HEK293T (cell line): ENCODE results near the gene HECA.

Experiments
- BHLHE40 ChIP-seq: fragments of 450-650 bp; IDR thresholded peaks from 2 replicates; pipeline ENCODE4 v1.6.1; 2016; ENCODE audit warnings: mild to moderate bottlenecking, moderate library complexity, borderline replicate concordance
- CTBP1 ChIP-seq: fragments of 450-650 bp; IDR thresholded peaks from 2 replicates; pipeline ENCODE4 v1.6.1; 2016; ENCODE audit warnings: borderline replicate concordance
- ELF4 ChIP-seq: fragments of 450-650 bp; IDR thresholded peaks from 2 replicates; pipeline ENCODE4 v1.6.1; 2017; ENCODE audit warnings: antibody characterized with exemption
- FOXK2 ChIP-seq: fragments of 450-650 bp; IDR thresholded peaks from 2 replicates; pipeline ENCODE4 v1.6.1; 2016; ENCODE audit warnings: mild to moderate bottlenecking
- FOXM1 ChIP-seq: fragments of 450-650 bp; IDR thresholded peaks from 2 replicates; pipeline ENCODE4 v1.6.1; 2017; ENCODE audit warnings: mild to moderate bottlenecking, borderline replicate concordance
- HDGF ChIP-seq: fragments of 450-650 bp; IDR thresholded peaks from 2 replicates; pipeline ENCODE4 v1.6.1; 2017; ENCODE audit warnings: antibody characterized with exemption, borderline replicate concordance
- L3MBTL2 ChIP-seq: fragments of 450-650 bp; conservative IDR thresholded peaks from 2 replicates; pipeline ENCODE4 v1.6.1; 2016; ENCODE audit warnings: mild to moderate bottlenecking
- SP1 ChIP-seq: fragments of 450-650 bp; IDR thresholded peaks from 2 replicates; pipeline ENCODE4 v1.6.1; 2017
- SUZ12 ChIP-seq: fragments of 450-650 bp; IDR thresholded peaks from 2 replicates; pipeline ENCODE4 v1.6.1; 2016; ENCODE audit warnings: mild to moderate bottlenecking

DNA sequence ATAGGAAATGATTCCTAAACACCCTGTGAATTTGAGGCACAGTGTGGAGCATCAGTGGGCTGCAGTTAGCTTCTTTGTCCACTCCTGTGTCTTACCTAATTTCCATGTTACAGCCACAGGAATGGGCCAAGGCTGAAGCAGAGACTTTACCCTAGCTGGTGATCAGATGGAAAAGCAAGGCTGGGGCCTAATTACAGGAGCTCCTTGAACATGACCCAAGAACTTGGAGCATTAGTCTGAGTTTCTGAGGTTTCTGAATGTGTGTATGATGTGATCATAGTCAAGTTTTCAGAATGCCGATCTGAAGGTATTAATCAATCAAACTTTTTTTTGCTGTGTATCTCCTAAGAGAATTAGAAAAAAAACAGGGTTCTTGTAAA is 18.0 kb downstream of the HECA start:
- no peak for TF ChIP-seq FOXM1
- no peak for TF ChIP-seq L3MBTL2
- no peak for TF ChIP-seq SP1
- no peak for TF ChIP-seq BHLHE40
- no peak for TF ChIP-seq SUZ12
- no peak for TF ChIP-seq CTBP1
- TF ChIP-seq FOXK2: no peak
- no peak for TF ChIP-seq HDGF
- TF ChIP-seq ELF4: no peak
